ENCODE data around the gene ATP1A2.

The ATP1A2 gene

DNA sequence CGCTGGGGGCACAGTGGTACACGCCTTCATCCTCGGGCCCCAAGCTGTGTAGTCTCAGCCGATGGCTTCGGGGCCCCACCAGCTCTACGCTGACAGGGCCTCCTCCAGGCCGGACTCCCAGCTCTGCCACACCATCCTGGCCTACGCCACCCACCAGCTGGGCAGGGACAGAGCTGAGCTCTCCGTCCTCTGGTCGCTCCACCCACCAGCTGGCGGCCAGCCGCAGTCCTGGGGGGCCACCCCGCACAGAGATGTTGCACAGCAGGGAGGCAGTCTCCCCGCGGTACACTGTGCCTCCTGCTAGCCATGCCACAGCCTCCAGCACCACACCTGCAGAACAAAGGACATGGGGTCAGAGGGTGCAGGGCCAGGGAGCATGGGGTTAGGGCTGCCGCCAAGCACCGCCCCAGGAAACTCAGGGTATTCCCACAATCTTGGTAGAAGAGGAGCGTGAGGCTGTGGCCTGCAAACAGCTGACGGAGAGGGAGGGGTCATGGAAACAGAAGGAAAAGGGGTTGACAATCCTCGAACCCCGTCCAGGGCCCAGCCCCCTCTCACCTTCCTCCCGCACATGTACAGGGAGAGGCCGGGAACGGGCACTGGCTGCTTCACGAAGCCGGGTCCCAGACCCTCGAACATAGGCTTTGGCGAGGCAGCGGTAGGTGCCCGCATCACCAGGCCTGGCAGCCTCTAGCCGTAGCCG, 23.0 kb upstream of the ATP1A2 start:
- Histone ChIP-seq H3F3A (ENCODE audit: insufficient read depth, low read length) (no peaks in the 10 kb centered on the region), H3K79me2 (ENCODE audit: insufficient read depth, low read length) (no peaks in the 10 kb centered on the region), H3K9me3 (ENCODE audit: low read length) (no peaks in the 10 kb centered on the region), H3K4me1 (ENCODE audit: insufficient read depth, low read length, severe bottlenecking) (peaks cover 11% of the 10 kb centered on the region), H4K20me1 (ENCODE audit: insufficient read depth, low read length) (no peaks in the 10 kb centered on the region), H3K27me3 (ENCODE audit: insufficient read depth, low read length) (no peaks in the 10 kb centered on the region), H3K36me3 (ENCODE audit: insufficient read depth, low read length) (peaks cover 14% of the 10 kb centered on the region), H3K4me2 (ENCODE audit: low read length) (no peak overlapping the region), H3K4me3 (ENCODE audit: low read depth, low read length, poor library complexity, severe bottlenecking) (no peak overlapping the region), H3K9ac (ENCODE audit: low read length) (no peak overlapping the region), H2AFZ (ENCODE audit: low read length) (no peak overlapping the region), H3K27ac (ENCODE audit: low read depth, low read length, poor library complexity, severe bottlenecking) (no peak overlapping the region), H3K9me2 (ENCODE audit: low read depth, low read length) (no peaks in the 10 kb centered on the region)
- TF ChIP-seq, protein P1, sequence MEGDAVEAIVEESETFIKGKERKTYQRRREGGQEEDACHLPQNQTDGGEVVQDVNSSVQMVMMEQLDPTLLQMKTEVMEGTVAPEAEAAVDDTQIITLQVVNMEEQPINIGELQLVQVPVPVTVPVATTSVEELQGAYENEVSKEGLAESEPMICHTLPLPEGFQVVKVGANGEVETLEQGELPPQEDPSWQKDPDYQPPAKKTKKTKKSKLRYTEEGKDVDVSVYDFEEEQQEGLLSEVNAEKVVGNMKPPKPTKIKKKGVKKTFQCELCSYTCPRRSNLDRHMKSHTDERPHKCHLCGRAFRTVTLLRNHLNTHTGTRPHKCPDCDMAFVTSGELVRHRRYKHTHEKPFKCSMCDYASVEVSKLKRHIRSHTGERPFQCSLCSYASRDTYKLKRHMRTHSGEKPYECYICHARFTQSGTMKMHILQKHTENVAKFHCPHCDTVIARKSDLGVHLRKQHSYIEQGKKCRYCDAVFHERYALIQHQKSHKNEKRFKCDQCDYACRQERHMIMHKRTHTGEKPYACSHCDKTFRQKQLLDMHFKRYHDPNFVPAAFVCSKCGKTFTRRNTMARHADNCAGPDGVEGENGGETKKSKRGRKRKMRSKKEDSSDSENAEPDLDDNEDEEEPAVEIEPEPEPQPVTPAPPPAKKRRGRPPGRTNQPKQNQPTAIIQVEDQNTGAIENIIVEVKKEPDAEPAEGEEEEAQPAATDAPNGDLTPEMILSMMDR (IDR thresholded peaks at IDR 0.05; ENCODE audit: low read length): no peak
- no peak for TF ChIP-seq EZH2 (IDR thresholded peaks at IDR 0.05; ENCODE audit: borderline replicate concordance, low read length)

DNA sequence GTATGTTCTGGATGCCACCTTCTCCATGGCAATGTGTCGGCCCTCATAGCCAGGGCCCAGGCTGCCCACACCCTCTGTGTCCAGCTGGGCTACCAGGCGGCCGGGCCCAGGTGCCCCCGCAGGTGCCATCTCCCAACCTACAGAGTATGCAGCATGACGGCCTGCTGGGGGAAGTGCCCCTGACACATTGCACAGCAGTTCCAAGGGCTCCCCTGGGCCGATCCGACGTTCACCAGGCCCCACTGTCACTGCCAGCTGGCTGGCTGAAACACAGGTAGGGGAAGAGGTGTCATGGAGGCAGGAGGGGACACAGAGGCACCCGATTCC, 22.5 kb upstream of the ATP1A2 start:
- Histone ChIP-seq H3K4me1 (ENCODE audit: insufficient read depth, low read length, severe bottlenecking) (peaks cover 16% of the 10 kb centered on the region), H3K9me2 (ENCODE audit: low read depth, low read length) (no peaks in the 10 kb centered on the region), H3K27ac (ENCODE audit: low read depth, low read length, poor library complexity, severe bottlenecking) (no peak overlapping the region), H3K4me3 (ENCODE audit: low read depth, low read length, poor library complexity, severe bottlenecking) (no peak overlapping the region), H3K4me2 (ENCODE audit: low read length) (no peak overlapping the region), H4K20me1 (ENCODE audit: insufficient read depth, low read length) (no peaks in the 10 kb centered on the region), H3K27me3 (ENCODE audit: insufficient read depth, low read length) (no peaks in the 10 kb centered on the region), H3K9me3 (ENCODE audit: low read length) (no peaks in the 10 kb centered on the region), H3K9ac (ENCODE audit: low read length) (no peak overlapping the region), H2AFZ (ENCODE audit: low read length) (no peak overlapping the region), H3F3A (ENCODE audit: insufficient read depth, low read length) (no peaks in the 10 kb centered on the region), H3K79me2 (ENCODE audit: insufficient read depth, low read length) (no peaks in the 10 kb centered on the region), H3K36me3 (ENCODE audit: insufficient read depth, low read length) (peaks cover 14% of the 10 kb centered on the region)
- TF ChIP-seq, protein P1 (IDR thresholded peaks at IDR 0.05; ENCODE audit: low read length): no peak
- no peak for TF ChIP-seq EZH2 (IDR thresholded peaks at IDR 0.05; ENCODE audit: borderline replicate concordance, low read length)

DNA sequence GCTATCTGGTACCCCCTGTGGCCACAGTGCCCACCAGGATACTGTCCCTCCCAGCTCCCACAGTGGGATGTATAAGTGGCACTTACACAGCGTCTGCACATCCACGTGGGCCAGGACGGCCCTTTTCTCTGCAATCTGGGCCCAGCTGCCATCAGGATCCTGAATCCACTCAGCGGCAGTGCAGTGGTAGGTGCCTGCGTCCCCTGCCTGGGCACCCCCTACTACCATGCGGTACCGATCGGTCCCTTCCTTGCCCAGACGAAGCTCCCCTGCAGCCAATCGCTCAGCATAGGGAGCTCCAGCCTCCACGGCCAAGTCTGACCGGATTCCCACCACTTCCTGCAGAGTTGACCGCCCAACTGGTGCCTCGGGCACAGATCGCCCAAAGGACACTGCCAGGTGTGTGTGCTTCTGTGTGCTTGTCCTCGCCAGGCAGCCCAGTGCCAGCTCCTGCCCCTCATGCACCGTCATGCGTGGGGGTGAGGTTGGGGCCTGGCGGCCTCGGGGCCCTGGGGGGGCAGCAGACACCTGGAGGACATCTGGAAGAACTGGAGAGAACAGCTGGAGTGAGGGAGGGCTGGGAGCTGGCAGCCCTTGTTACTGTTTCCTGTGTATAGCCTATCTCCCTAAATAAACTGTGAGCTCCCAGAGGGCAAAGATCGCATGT, 21.8 kb upstream of the ATP1A2 start:
- Histone ChIP-seq H3K9me2 (ENCODE audit: low read depth, low read length) (no peaks in the 10 kb centered on the region), H3K4me3 (ENCODE audit: low read depth, low read length, poor library complexity, severe bottlenecking) (no peak overlapping the region), H3K9me3 (ENCODE audit: low read length) (no peaks in the 10 kb centered on the region), H3F3A (ENCODE audit: insufficient read depth, low read length) (no peaks in the 10 kb centered on the region), H3K27ac (ENCODE audit: low read depth, low read length, poor library complexity, severe bottlenecking) (no peak overlapping the region), H3K4me1 (ENCODE audit: insufficient read depth, low read length, severe bottlenecking) (peaks cover 16% of the 10 kb centered on the region), H3K4me2 (ENCODE audit: low read length) (no peak overlapping the region), H3K27me3 (ENCODE audit: insufficient read depth, low read length) (no peaks in the 10 kb centered on the region), H2AFZ (ENCODE audit: low read length) (no peak overlapping the region), H3K9ac (ENCODE audit: low read length) (no peak overlapping the region), H3K79me2 (ENCODE audit: insufficient read depth, low read length) (no peaks in the 10 kb centered on the region), H4K20me1 (ENCODE audit: insufficient read depth, low read length) (no peaks in the 10 kb centered on the region), H3K36me3 (ENCODE audit: insufficient read depth, low read length) (peaks cover 14% of the 10 kb centered on the region)
- TF ChIP-seq EZH2 (IDR thresholded peaks at IDR 0.05; ENCODE audit: borderline replicate concordance, low read length): no peak
- TF ChIP-seq, protein P1 (IDR thresholded peaks at IDR 0.05; ENCODE audit: low read length): no peak
